ENCODE results near the gene C1QTNF6. TPM values are rescaled to one million over a fixed set of nuclear protein-coding genes. Genes with fewer than 3 reads are reported as not detected.
"Not testable (repeated sequence)": the region's sequence is repeated elsewhere in the genome, so short reads cannot be mapped to it uniquely, and the experiment has no call there.

Gene C1QTNF6
- total RNA-seq, 2 experiments from 2014 or later, result 6.1 to 6.2 TPM

- Mint-ChIP-seq H3K27ac (no peak overlapping the region), H3K9me3 (ENCODE audit: insufficient read depth) (no peaks in the 10 kb centered on the region), H3K4me1 (ENCODE audit: low read depth) (peaks cover 58% of the 10 kb centered on the region), H3K36me3 (ENCODE audit: low read depth) (peaks cover 36% of the 10 kb centered on the region), H3K4me3 (no peak overlapping the region), H3K27me3 (ENCODE audit: low read depth) (peaks cover 5% of the 10 kb centered on the region)
- ChIA-PET CTCF (interaction anchor here (0.7 to 1.6 kb wide), 6 partner anchors 8 to 27 kb away, joined by 3 to 6 read pairs (median 4); no protein-coding TSS in a partner anchor), POLR2A (interaction anchor here (0.6 to 1.2 kb wide), 2 partner anchors 23 to 1849 kb away, joined by 3 to 4 read pairs; partner anchors contain the start of genes APOBEC3D and IL2RB)
- ATAC-seq (no peak), DNase-seq (no peak)
These were observed 15.5 kb downstream of the C1QTNF6 start for GRCh38 chr22:37172266-37173245.

GRCh38 chr22:37171662-37172061 lies 16.4 kb downstream of the C1QTNF6 start:
- Mint-ChIP-seq H3K27ac (no peak overlapping the region), H3K4me3 (no peak overlapping the region), H3K27me3 (ENCODE audit: low read depth) (peaks cover 3% of the 10 kb centered on the region), H3K36me3 (ENCODE audit: low read depth) (peaks cover 36% of the 10 kb centered on the region), H3K4me1 (ENCODE audit: low read depth) (peaks cover 59% of the 10 kb centered on the region), H3K9me3 (ENCODE audit: insufficient read depth) (no peaks in the 10 kb centered on the region)
- DNase-seq, result no peak
- ATAC-seq, result no peak
- ChIA-PET CTCF (interaction anchor here (0.7 to 1.6 kb wide), 3 partner anchors 9 to 28 kb away, joined by 3 to 6 read pairs (median 4); no protein-coding TSS in a partner anchor), POLR2A (interaction anchor here (0.6 kb wide), 1 partner anchor 1849 kb away, joined by 3 read pairs; the partner anchor contains the start of gene APOBEC3D)

GRCh38 chr22:37170689-37171405 lies 17.2 kb downstream of the C1QTNF6 start:
- ATAC-seq; H3K9me3 Mint-ChIP-seq (ENCODE audit: insufficient read depth); H3K4me3 Mint-ChIP-seq; H3K27ac Mint-ChIP-seq; DNase-seq; H3K27me3 Mint-ChIP-seq (ENCODE audit: low read depth): not testable (repeated sequence)
- Mint-ChIP-seq H3K4me1 (ENCODE audit: low read depth) (peaks cover 59% of the 10 kb centered on the region), H3K36me3 (ENCODE audit: low read depth) (peaks cover 36% of the 10 kb centered on the region)
- ChIA-PET CTCF (interaction anchor here (0.7 to 1.2 kb wide), 11 partner anchors 9 to 125 kb away, joined by 3 to 6 read pairs (median 4); partner anchors contain the start of gene IL2RB), POLR2A (interaction anchor here (0.9 kb wide), 1 partner anchor 68 kb away, joined by 3 read pairs; no protein-coding TSS in a partner anchor)

- peaks cover 36% of the 10 kb centered on the region for H3K36me3 Mint-ChIP-seq (ENCODE audit: low read depth)
- DNase-seq, result no peak
- no peaks in the 10 kb centered on the region for H3K27me3 Mint-ChIP-seq (ENCODE audit: low read depth)
- no peak for ATAC-seq
- CTCF ChIA-PET, result interaction anchor here (0.6 to 1.2 kb wide), 12 partner anchors 8 to 124 kb away, joined by 3 to 6 read pairs (median 4); partner anchors contain the start of gene IL2RB
- H3K4me1 Mint-ChIP-seq (ENCODE audit: low read depth), result peaks cover 64% of the 10 kb centered on the region
- no peak overlapping the region for H3K4me3 Mint-ChIP-seq
- H3K9me3 Mint-ChIP-seq (ENCODE audit: insufficient read depth), result no peaks in the 10 kb centered on the region
- POLR2A ChIA-PET, result interaction anchor here (0.9 kb wide), 1 partner anchor 68 kb away, joined by 3 read pairs; no protein-coding TSS in a partner anchor
- H3K27ac Mint-ChIP-seq, result peak overlapping the region; percentile 36
These were observed 17.9 kb downstream of the C1QTNF6 start for GRCh38 chr22:37169947-37170688.

- CTCF ChIA-PET, result interaction anchor here (0.6 to 1.2 kb wide), 9 partner anchors 8 to 123 kb away, joined by 3 to 6 read pairs (median 3); partner anchors contain the start of gene IL2RB
- no peak overlapping the region for H3K4me3 Mint-ChIP-seq
- H3K9me3 Mint-ChIP-seq (ENCODE audit: insufficient read depth), result no peaks in the 10 kb centered on the region
- H3K27me3 Mint-ChIP-seq (ENCODE audit: low read depth), result no peaks in the 10 kb centered on the region
- peaks cover 32% of the 10 kb centered on the region for H3K36me3 Mint-ChIP-seq (ENCODE audit: low read depth)
- no peak for ATAC-seq
- peak overlapping the region; percentile 36 for H3K27ac Mint-ChIP-seq
- POLR2A ChIA-PET, result no interaction called here
- no peak for DNase-seq
- peaks cover 71% of the 10 kb centered on the region for H3K4me1 Mint-ChIP-seq (ENCODE audit: low read depth)
These were observed 18.6 kb downstream of the C1QTNF6 start for GRCh38 chr22:37169406-37169805.

GRCh38 chr22:37167981-37168647 lies 19.9 kb downstream of the C1QTNF6 start:
- Mint-ChIP-seq H3K27ac (peak overlapping the region; percentile 96), H3K4me1 (ENCODE audit: low read depth) (peaks cover 83% of the 10 kb centered on the region), H3K4me3 (peak overlapping the region; percentile 83), H3K27me3 (ENCODE audit: low read depth) (no peaks in the 10 kb centered on the region), H3K36me3 (ENCODE audit: low read depth) (peaks cover 28% of the 10 kb centered on the region), H3K9me3 (ENCODE audit: insufficient read depth) (no peaks in the 10 kb centered on the region)
- DNase-seq (peak; percentile 66), ATAC-seq (no peak)
- POLR2A ChIA-PET, result interaction anchor here (0.9 to 4.5 kb wide), 3 partner anchors 26 to 74 kb away, joined by 3 to 34 read pairs (median 16); no protein-coding TSS in a partner anchor
- CTCF ChIA-PET, result interaction anchor here (1.1 to 9.5 kb wide), 5 partner anchors 15 to 47 kb away, joined by 4 to 280 read pairs (median 35); partner anchors contain the start of genes C1QTNF6 and IL2RB

GRCh38 chr22:37167176-37167980 lies 20.7 kb downstream of the C1QTNF6 start:
- H3K36me3 Mint-ChIP-seq (ENCODE audit: low read depth), result peaks cover 23% of the 10 kb centered on the region
- no peaks in the 10 kb centered on the region for H3K27me3 Mint-ChIP-seq (ENCODE audit: low read depth)
- no peaks in the 10 kb centered on the region for H3K9me3 Mint-ChIP-seq (ENCODE audit: insufficient read depth)
- POLR2A ChIA-PET, result interaction anchor here (1.2 to 7.1 kb wide), 7 partner anchors 8 to 52 kb away, joined by 3 to 67 read pairs (median 16); partner anchors contain the start of gene IL2RB
- H3K27ac Mint-ChIP-seq, result peak overlapping the region; percentile 96
- peaks cover 86% of the 10 kb centered on the region for H3K4me1 Mint-ChIP-seq (ENCODE audit: low read depth)
- peak overlapping the region; percentile 83 for H3K4me3 Mint-ChIP-seq
- CTCF ChIA-PET, result interaction anchor here (0.7 to 9.5 kb wide), 18 partner anchors 10 to 116 kb away, joined by 3 to 280 read pairs (median 8); partner anchors contain the start of genes C1QTNF6, IL2RB, KCTD17 and RAC2
- no peak for ATAC-seq
- DNase-seq, result no peak

- no peaks in the 10 kb centered on the region for H3K9me3 Mint-ChIP-seq (ENCODE audit: insufficient read depth)
- peak overlapping the region; percentile 83 for H3K4me3 Mint-ChIP-seq
- ChIA-PET POLR2A (interaction anchor here (0.6 to 7.1 kb wide), 9 partner anchors 9 to 87 kb away, joined by 3 to 67 read pairs (median 8); partner anchors contain the start of gene IL2RB), CTCF (interaction anchor here (0.7 to 9.5 kb wide), 19 partner anchors 10 to 115 kb away, joined by 3 to 280 read pairs (median 8); partner anchors contain the start of genes C1QTNF6, IL2RB, KCTD17 and RAC2)
- DNase-seq (peak; percentile 92), ATAC-seq (peak; percentile 48)
- H3K36me3 Mint-ChIP-seq (ENCODE audit: low read depth), result peaks cover 21% of the 10 kb centered on the region
- no peaks in the 10 kb centered on the region for H3K27me3 Mint-ChIP-seq (ENCODE audit: low read depth)
- H3K27ac Mint-ChIP-seq, result peak overlapping the region; percentile 96
- H3K4me1 Mint-ChIP-seq (ENCODE audit: low read depth), result peaks cover 93% of the 10 kb centered on the region
These were observed 21.4 kb downstream of the C1QTNF6 start for GRCh38 chr22:37166675-37167066.

GRCh38 chr22:37165940-37166674 lies 21.9 kb downstream of the C1QTNF6 start:
- peaks cover 3% of the 10 kb centered on the region for H3K9me3 Mint-ChIP-seq (ENCODE audit: insufficient read depth)

More at GRCh38 chr22:37165940-37166674, 21.9 kb downstream of the C1QTNF6 start:
- Mint-ChIP-seq H3K27me3 (ENCODE audit: low read depth) (no peaks in the 10 kb centered on the region), H3K4me1 (ENCODE audit: low read depth) (peaks cover 99% of the 10 kb centered on the region), H3K27ac (peak overlapping the region; percentile 96), H3K36me3 (ENCODE audit: low read depth) (peaks cover 24% of the 10 kb centered on the region), H3K4me3 (peak overlapping the region; percentile 83)
- peak; percentile 56 for DNase-seq
- ChIA-PET POLR2A (interaction anchor here (0.6 to 7.1 kb wide), 10 partner anchors 9 to 637 kb away, joined by 3 to 67 read pairs (median 8); partner anchors contain the start of genes EIF3D and IL2RB), CTCF (interaction anchor here (0.5 to 9.5 kb wide), 19 partner anchors 9 to 397 kb away, joined by 3 to 280 read pairs (median 8); partner anchors contain the start of genes C1QTNF6, IL2RB and RAC2)
- ATAC-seq, result no peak
